Measurements from ENCODE around the gene SLC25A41. TPM values are rescaled to one million over a fixed set of nuclear protein-coding genes. Genes with fewer than 3 reads are reported as not detected.

Gene SLC25A41
- total and polyA plus RNA-seq, 2 of the 8 experiments (the other 6 are each of a cell fraction or from before 2014, with no cell fraction given), result 0.50 TPM; not detected in 1

DNA sequence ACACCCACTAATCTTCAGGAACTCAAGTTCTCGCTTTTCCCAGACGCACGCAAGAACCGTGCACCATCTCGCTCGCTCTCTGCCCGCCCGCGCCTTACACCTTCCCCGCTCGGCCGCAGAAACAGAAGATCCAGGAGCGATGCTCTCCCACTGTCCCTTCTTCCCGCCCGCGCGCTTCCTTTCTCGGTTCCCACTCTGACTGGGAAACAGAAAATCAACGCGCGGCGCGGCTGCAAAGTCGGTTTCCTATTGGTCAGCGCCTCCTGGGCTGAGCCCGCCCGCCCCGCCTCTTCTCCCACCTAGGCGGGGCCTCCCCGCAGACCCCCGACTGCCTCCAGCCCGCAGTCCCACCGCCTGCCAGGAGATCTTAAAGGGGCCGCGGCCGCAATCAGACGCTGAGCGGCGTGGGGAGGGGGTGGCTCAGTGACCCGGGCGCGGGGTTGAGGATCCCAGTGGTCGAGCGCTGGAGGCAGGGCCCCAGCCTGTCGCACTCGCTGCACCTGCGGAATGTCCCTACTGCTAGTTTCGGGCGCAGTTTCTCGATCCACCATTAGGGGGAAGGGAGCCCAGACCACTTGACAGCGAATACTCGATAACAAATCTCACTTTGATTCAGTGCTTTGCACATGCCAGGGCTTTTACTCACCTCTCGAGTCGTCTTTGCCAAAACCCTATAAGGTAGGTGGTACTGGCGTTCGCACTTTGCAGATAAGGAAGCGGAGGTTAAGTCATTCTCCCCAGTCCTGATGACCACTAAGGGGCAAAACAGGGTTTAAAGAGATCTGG is 26.7 kb upstream of the SLC25A41 start (continued):
- no peak for TF ChIP-seq RBBP5 (IDR thresholded peaks at IDR 0.05; ENCODE audit: borderline replicate concordance, low read depth, low read length)
- no peak for TF ChIP-seq SRF (IDR thresholded peaks at IDR 0.05; ENCODE audit: low read depth, low read length)
- no peak for TF ChIP-seq RXRA (IDR thresholded peaks at IDR 0.05; ENCODE audit: insufficient read depth, low read depth, low read length)
- no peak for TF ChIP-seq JUN (IDR thresholded peaks at IDR 0.05; ENCODE audit: low read depth, low read length)
- TF ChIP-seq FOSL1 (IDR thresholded peaks at IDR 0.05; ENCODE audit: insufficient read depth, low read depth, low read length), result no peak
- no peak for TF ChIP-seq CEBPB (IDR thresholded peaks at IDR 0.05; ENCODE audit: low read depth, low read length)
- peak; percentile 37; the same call in 1 of the 2 replicates for TF ChIP-seq TBP (IDR thresholded peaks at IDR 0.05; ENCODE audit: low read depth, low read length)
- no peak for TF ChIP-seq SIRT6 (IDR thresholded peaks at IDR 0.05; ENCODE audit: low read length)
- TF ChIP-seq CHD2 (IDR thresholded peaks at IDR 0.05; ENCODE audit: low read length), result no peak
- no peak for TF ChIP-seq CBX8 (IDR thresholded peaks at IDR 0.05; ENCODE audit: borderline replicate concordance, low read depth, low read length)
- no peak for TF ChIP-seq RFX5 (IDR thresholded peaks at IDR 0.05; ENCODE audit: borderline replicate concordance, low read depth, low read length)
- TF ChIP-seq EZH2 (IDR thresholded peaks at IDR 0.05; ENCODE audit: low read depth, low read length, severe bottlenecking), result no peak
- no peak for TF ChIP-seq POU5F1 (IDR thresholded peaks at IDR 0.05; ENCODE audit: low read depth, low read length)
- TF ChIP-seq CHD1 (IDR thresholded peaks at IDR 0.05; ENCODE audit: low read depth, low read length), result no peak
- TF ChIP-seq SAP30 (IDR thresholded peaks at IDR 0.05; ENCODE audit: insufficient read depth, insufficient replicate concordance, low read length), result no peak
- peak; percentile 9 to 38; a peak in 2 of 4 replicates for TF ChIP-seq RAD21 (IDR thresholded peaks at IDR 0.05 in 1 of 2, conservative IDR thresholded peaks at IDR 0.05 in 1 of 2; ENCODE audit: low read depth in 2 of 2, low read length in 2 of 2)

Measured in H1 (cell line).